ENCODE results near the gene APOC1. TPM values are rescaled to one million over a fixed set of nuclear protein-coding genes. Genes with fewer than 3 reads are reported as not detected.
"Not testable (repeated sequence)": the region's sequence is repeated elsewhere in the genome, so short reads cannot be mapped to it uniquely, and the experiment has no call there.

The APOC1 gene
- total RNA-seq, 1 donor from 2014 or later, result 11.4 TPM

GRCh38 chr19:44874317-44874716, 40.1 kb upstream of the APOC1 start:
- TF ChIP-seq CTCF (conservative IDR thresholded peaks at IDR 0.05; ENCODE audit: low read depth, low read length), result no peak
- DNase-seq (ENCODE audit: low read depth), result no peak
- no peak overlapping the region for H3K4me3 ChIP-seq (ENCODE audit: low read depth, low read length)

GRCh38 chr19:44875666-44876451, 38.5 kb upstream of the APOC1 start:
- H3K4me3 ChIP-seq (ENCODE audit: low read depth, low read length), result no peak overlapping the region
- TF ChIP-seq CTCF (conservative IDR thresholded peaks at IDR 0.05; ENCODE audit: low read depth, low read length), result no peak
- no peak for DNase-seq (ENCODE audit: low read depth)

- DNase-seq (ENCODE audit: low read depth), result no peak
- no peak for TF ChIP-seq CTCF (conservative IDR thresholded peaks at IDR 0.05; ENCODE audit: low read depth, low read length)
- no peak overlapping the region for H3K4me3 ChIP-seq (ENCODE audit: low read depth, low read length)
Observed at GRCh38 chr19:44876930-44877535, 37.4 kb upstream of the APOC1 start.

- TF ChIP-seq CTCF (conservative IDR thresholded peaks at IDR 0.05; ENCODE audit: low read depth, low read length), result no peak
- DNase-seq (ENCODE audit: low read depth), result no peak
- H3K4me3 ChIP-seq (ENCODE audit: low read depth, low read length), result no peak overlapping the region
Observed at GRCh38 chr19:44878120-44878865, 36.1 kb upstream of the APOC1 start.

- no peak for DNase-seq (ENCODE audit: low read depth)
- TF ChIP-seq CTCF (conservative IDR thresholded peaks at IDR 0.05; ENCODE audit: low read depth, low read length), result no peak
- no peak overlapping the region for H3K4me3 ChIP-seq (ENCODE audit: low read depth, low read length)
Observed at GRCh38 chr19:44879309-44880065, 34.9 kb upstream of the APOC1 start.

GRCh38 chr19:44882063-44882462, 32.3 kb upstream of the APOC1 start:
- DNase-seq (ENCODE audit: low read depth), result no peak
- H3K4me3 ChIP-seq (ENCODE audit: low read depth, low read length), result no peak overlapping the region
- no peak for TF ChIP-seq CTCF (conservative IDR thresholded peaks at IDR 0.05; ENCODE audit: low read depth, low read length)

GRCh38 chr19:44882619-44883397, 31.6 kb upstream of the APOC1 start:
- not testable (repeated sequence) for DNase-seq (ENCODE audit: low read depth); H3K4me3 ChIP-seq (ENCODE audit: low read depth, low read length)

All from epithelial cell of proximal tubule (primary cell).